HG02571 (cell line): ENCODE results near the gene EYA2.
"Not testable (repeated sequence)": the region's sequence is repeated elsewhere in the genome, so short reads cannot be mapped to it uniquely, and the experiment has no call there.

ENCODE experiments used
- ATAC-seq: cut with Tn5 transposase; IDR thresholded peaks from one replicate; pipeline ENCODE4 v1.9.1; 2021; ENCODE audit warnings: mild to moderate bottlenecking, moderate library complexity; ENCODE audit not compliant: unreplicated experiment

Gene EYA2

DNA sequence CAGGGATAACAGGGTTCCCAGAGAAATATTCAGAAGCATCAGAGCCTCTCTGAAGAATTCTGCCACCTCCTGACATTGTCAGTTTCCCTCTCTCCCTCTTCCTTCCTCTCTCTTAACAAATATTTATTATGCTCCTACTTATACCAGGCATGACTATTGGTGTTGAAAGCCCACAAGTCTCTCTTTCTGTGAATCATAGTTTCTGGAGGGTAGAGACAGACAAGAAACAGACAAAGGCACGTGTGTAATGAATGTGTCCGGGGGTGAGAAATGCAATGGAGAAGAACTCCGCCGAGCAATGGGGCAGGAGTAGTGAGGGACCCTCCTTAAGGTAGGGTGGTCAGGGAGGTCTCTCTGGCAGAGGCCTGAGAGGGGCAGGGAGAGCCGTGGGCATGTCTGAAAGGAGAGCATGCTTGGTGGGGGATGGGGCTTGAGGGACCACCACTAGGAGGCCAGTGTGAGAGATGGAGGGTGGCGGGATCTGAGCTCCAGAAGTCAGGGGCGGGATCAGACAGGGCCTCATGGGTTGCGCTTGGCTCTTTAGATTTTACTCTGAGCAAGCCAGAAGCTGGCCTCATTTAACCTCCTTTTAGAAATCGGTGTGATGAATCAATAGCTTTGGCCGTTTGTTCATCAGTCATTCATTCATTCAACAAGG is 57.3 kb downstream of the EYA2 start:
- ATAC-seq, result no peak

DNA sequence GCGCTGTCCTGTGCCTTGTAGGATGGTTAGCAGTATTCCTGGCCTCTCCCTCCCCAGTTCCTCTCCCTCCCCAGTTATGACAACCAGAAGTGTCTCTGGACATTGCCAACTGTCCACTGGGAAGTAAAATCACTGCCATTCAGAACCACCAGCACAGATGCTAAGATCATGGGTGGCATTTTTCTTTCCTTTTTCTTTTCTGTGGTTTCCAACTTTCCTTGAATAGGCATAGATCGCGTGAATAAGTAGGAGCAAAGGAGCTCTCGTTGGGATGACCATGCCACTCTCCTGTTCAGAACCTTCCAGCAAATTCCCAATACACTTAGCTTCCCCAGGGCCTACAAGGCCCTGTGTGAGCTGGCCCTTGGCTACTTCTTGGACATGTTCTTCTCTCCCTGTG is 59.0 kb downstream of the EYA2 start:
- no peak for ATAC-seq

DNA sequence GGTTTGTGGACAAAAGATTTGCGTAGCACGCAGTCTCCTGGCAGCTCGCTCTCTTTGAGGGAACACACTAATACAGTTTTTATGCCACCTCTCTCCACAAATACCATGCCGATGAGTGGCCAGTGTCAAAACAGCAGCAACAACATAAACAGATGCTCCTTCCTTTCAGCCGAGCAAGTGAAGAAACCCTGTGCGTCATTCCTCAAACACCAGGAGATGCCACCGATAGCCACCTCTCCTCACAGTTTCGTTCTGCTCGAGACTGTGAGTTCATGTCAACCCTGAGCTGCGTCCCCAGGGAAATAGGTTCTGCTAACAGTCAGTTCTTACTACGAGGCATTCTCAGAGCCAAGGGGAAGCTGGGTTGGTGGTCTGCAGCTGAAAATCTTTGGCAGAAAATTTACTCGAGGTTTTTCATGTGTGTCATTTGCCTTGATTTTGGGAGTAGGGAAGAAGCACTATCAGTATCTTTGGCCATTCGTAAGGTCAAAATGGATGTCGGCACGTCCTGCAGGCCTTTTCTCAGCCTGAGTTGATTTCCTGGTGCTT is 59.9 kb downstream of the EYA2 start:
- no peak for ATAC-seq

DNA sequence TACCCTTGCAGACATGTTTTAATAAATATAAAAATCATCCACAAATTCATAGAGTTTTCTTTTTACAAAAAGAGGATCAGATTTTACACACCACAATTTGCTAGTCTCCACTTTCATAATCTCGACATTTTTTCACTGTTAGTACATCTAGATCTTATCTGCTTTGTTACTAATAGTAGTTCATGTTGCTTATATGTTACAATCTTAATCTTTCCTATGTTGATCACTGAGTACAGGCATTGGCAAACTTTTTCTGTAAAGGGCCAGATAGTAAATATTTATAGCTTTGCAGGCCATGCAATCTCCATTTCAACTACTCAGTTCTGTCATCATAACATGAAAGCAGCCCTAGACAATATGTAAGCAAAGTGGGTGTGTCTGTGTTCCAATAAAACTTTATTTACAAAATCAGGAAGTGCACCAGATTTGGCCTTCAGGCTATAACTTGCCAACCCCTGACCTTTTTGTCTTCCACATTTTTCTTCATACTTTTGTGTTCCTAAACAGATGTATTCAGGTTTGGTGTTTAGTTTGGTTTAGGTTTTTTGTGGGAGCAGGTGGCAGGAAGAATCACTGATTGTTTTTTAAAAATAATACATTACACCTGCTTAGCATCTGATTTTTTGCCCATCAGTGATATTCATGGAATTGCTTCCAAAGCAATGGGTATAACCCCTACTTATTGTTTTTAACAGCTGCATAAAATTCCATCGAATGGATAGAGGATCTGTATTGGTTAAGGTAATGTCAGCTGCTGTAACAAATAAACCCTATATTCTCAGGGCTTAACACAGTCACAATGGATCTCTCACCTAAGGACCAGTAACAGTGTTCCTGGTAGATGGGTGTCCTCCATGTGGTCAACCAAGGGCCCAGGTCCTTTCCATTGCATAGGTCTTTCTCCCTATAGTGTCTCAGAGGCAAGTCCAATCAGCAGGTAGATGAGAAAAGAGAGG is 61.2 kb downstream of the EYA2 start:
- ATAC-seq, result no peak

DNA sequence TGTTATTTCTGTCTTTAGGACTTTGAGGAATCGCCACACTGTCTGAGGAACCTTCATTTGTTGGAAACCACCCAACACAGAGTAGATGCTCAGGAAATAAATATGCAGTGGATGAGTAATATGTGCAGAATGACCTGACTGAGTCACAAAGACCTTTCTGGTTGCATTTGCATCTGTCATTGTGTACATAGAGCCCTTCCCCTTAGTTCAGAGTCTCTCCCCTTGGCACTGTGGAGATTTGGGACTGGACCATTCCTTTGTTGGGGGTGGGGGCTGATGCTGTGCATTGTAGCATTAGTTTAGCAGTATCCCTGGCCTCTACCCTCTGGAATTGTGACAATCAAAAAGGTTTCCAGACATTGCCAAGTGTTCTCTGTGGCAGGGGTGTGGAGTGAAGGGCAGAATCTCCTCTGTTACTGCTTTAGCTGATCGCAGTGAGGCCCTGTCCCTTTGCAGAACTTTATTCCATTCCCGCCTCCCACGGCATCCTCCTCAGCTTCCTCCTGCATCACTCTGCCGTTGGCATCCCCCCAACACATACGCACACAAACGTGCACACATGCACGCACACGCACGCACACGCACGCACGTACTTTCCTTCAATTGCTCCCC is 64.5 kb downstream of the EYA2 start:
- ATAC-seq, result no peak

DNA sequence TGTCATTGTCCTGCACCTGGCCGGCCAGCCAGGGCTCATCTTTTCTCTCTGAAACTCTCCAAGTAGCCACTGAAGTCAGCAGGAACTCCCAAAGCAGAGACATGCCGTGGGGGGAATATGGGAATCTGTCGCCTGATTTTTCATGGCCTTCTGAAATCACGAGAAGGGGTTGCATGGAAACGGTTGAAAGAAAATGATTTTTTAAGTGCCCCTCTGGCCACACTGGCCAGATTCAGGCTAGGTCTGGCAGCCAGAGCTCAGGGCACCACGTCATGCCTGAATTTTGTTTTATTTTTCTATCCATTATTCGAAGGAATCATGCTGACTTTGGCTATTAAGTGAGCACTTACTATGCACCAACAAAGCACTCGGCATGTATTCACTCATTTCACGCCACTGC is 65.2 kb downstream of the EYA2 start:
- no peak for ATAC-seq

DNA sequence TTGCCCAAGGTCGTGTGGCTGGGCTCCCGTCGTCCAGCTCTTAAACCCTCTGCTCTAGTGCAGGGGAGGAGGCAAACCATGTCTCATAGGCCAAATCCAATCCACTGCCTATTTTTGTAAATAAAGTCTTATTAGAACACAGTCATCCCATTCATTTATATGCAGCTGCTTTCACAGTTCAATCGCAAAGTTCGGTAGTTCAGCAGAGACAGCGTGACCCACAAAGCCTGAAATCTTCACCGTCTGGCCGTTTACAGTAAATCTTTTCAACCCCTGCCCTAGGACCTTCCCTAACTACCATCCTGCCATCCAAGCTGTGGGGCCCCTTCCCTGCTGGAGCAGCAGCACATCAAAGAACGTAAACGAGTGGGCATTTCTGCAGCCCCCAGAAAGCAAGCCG is 65.9 kb downstream of the EYA2 start:
- no peak for ATAC-seq

DNA sequence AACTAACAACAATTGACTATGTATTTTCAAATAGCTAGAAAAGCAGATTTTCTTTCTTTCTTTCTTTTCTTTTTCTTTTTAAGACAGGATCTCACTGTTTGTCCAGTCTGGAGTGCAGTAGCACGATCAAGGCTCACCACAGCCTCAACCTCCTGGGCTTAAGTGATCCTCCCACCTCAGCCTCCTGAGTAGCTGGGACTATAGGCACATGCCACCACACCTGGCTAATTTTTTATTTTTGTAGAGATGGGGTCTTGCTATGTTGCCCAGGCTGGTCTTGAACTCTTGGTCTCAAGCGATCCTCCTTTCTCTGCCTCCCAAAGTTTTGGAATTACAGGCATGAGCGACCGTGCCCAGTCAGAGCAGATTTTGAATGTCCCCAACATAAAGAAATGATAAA is 67.3 kb downstream of the EYA2 start:
- ATAC-seq, result not testable (repeated sequence)

DNA sequence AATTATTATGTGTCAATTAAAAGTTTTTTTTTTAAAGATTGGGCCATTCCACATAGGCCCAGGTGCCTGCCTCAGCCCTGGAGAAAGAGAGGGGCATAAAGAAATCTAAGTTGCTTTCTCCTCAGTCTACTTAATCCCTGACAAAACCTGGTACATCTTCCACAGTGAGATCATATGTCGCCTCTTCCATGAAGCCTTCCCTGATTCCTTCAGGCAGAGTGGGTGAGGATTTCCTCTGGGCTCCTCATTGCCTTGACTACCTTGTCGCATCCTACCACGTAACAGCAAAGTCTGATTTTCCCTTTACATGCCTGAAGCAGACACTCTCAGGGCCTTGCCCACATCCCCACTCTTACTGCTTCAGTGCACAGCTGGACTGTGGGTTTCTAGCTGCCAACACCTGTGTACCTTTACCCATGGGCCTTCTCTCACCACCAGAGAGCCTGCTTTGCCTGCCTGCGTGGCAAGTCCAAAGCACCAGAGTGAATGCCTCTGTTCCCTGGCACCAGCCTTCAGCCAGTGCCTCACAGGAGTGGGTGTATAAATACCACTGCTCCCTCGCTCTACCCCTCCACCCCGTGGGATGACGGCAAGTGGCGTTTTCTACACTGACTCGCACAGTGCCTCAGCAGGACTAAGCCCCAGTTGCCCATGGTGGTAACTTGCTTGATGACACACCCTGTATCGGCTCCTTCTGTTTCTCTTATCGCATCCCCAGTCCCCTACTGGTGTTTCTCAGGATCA is 68.0 kb downstream of the EYA2 start:
- no peak for ATAC-seq

DNA sequence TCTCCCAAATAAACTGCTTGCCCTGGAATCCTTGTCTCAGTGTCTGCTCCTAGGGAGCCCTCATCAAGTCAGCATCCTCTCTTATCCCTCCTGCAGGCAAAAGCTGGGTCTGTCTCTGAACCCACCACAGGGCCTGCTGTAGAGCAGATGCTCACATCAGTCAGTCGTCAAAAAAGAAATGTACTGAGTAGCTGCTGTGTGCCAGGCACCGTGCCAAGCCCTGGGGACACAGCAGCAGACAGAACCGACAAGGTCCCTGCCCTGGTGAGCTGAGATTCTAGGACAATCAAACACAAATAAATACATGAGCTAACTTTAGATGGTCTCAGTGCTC is 68.5 kb downstream of the EYA2 start:
- ATAC-seq, result no peak

DNA sequence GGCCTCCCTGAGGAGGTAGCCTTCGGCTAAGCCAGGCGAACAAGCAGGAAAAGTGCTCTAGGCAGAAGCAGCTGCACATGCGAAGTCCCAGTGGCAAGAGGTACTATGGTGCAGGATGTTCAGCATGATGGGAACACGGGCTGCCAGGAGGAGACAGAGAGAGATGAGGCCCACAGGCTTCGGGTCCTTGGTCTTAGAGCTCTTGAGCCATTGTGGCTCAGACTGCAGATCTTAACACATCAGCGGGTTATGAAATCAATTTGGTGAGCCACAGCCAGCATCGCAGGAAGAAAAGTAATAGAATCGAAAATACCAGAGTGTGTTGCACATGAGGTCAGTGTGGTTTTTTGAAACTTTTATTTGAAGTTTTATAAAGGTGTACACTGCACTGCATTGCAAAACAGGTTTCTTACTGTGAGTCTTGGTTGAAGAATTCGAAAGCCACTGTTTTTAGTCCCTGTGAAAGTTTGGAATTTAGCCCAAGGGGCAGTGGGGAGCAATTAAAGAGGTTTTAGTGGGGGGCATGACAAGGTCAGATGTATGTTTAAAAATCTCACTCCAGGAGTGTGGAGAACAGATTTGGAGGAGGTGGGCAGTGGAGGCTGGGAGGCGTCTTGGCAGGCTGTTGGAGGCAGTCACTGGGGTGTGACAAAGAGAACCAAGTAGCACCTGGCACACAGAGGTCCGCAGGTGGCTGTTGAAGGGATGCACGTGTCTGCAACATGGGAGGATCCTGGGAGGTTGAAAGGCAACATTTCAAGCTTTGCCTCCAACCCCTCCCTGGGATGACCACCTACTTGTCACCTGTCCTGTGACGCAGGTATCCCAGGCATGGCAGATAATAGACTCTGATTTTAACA is 69.3 kb downstream of the EYA2 start:
- no peak for ATAC-seq

DNA sequence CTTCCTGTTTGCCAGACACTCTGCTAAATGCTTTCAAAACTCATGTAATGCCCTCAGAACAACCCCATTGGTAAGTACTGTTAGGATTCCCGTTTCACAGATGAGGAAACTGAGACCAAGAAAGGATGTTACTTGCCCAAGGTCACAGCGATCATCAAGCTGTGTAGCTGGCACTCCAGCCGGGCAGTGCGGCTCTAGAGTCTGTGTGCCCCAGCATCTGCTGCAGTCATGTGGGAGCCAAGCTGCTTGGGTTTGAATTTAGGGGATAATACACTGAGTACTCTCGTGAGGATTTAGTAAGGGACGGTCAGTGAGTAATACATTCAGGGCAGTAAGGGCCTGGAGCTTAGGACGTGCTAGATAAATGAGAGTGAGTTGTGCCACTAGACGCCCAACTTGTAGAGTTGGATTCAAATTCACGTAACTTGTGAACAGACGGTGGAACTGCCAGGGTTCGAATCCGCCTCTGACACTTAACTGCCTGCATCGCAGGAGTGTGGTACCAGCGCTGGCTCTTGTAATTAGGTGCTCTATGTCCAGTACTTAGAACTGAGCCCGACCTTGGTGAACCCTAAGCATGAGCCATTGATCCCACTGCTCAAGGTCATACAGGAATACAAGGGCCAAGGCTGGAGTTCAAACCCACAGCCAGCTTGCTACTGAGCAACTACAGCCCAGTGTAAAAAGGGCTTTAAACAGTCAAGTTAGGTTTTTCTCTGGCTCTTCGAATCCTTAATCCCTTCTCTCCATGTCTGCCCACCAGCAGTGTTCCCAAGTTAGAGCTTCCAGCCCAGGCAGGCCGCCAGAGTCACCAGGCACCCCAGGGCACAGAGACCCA is 70.2 kb downstream of the EYA2 start:
- no peak for ATAC-seq

DNA sequence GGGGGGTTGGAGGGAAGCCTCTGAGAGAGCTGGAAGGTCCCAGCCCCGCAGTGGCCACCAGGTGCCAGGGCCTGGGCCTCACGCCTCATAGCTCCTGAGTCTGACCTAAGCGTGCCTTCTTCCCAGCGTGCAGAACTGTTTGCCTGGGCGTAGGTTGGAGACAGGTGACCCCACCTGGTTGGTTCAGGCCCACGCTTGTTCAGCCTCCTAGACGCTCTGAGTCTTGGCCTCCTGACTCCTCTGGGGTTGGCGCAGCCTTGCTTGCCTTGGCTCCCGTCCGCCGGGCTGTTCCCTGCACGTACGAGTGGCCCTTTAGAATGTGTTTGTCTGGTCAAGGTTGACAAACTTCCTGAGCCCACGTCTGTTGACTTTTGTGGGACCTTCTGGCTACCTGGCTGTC is 70.8 kb downstream of the EYA2 start:
- no peak for ATAC-seq

DNA sequence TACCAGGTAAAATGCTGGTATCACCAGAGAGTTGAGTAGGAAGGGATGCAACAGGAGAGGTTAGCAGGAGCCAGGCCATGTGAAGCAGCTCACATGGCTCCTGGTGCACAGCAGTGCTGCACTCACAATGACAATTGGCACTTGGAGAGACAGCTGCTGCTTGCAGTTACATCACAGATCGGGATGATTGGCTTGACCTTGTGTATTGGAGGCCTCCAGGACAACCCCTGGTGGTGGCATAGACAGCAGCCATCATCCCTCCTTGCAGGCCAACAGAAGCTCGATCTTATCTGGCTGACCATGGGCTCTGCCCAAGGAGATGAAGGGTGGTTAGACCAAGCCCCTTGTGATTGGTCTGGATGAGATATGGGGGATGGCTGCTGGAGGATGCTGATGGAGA is 73.0 kb downstream of the EYA2 start:
- no peak for ATAC-seq

DNA sequence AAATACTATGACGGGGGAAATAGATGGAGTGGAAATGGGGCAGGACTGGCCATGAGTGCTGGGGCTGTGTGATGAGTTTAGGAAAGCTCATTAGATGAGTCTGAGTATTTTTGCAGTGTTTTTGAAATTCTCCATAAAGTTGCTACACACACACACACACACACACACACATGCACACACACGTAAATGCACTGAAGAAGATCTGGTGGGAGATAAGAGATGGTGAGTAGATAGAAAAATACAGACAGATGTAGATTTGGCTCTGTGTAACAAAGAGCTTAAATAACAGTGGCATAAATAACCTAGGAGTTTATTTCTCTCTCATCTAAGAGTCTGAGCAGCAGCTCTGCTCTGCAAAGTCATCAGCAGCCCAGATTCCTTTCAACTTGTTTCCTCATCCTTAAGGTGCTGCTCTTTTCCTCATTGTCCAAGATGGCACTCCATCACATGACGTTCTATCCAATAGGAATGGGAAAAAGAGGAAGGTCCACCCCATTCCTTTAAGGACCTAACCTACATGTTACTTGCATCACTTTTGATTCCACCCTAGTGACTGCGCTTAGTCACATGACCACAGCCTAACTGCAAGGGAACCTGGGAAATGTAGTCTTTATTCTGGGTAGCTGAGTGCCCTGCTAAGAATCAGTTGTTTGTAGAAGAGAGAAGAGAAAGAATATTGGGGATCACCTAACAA is 76.4 kb downstream of the EYA2 start:
- no peak for ATAC-seq

DNA sequence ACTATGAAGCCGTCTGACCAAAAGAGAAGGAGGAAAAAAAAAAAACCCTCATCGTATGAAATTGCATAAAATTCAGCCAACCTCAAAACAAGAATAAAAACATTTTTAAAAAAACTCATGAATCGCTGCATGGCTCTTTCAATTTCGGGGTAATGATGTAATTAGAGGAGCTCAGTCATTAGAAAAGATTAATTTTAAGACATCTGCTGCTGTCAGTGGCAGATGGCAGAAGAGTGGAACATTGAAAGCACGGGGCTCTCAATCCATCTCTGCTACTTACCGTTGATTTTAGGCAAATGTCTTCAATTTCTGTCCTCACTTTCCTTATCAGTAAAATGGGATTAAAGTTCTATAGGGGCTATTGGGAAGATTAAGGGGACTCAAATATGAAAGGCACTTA is 79.1 kb downstream of the EYA2 start:
- no peak for ATAC-seq

DNA sequence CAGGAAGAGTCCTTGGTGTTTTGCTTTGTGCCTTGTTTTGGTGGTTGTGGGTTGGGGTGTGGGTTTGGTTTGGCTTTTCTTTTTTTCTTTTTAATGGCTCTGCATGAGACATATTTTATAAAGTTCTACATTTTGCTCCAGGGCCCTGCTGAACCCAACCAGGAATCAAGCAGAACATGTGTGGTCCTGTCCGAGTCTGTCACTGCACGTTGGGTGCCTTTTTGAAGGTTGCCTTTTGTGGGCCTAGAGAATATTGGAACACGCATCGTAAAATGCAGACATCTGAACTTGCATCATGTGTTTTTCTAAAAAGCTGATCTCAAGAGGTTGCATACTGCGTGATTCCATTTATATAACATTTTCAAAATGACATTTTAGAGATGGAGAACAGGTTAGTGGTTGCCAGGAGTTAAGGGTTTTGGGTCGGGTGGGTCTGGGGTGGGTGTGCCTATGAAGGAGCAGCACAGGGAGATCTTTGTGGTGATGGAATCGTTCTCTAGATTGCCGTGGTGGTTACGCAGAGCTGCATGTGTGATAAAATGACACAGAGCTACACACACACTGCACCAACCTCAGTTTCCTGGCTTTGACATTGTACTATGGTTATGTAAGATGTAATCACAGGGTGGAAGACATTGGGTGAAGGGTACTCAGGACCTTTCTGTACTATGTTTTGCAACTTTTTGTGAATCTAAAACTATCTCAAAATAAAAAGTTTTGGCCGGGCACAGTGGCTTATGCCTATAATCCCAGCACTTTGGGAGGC is 80.2 kb downstream of the EYA2 start:
- no peak for ATAC-seq

DNA sequence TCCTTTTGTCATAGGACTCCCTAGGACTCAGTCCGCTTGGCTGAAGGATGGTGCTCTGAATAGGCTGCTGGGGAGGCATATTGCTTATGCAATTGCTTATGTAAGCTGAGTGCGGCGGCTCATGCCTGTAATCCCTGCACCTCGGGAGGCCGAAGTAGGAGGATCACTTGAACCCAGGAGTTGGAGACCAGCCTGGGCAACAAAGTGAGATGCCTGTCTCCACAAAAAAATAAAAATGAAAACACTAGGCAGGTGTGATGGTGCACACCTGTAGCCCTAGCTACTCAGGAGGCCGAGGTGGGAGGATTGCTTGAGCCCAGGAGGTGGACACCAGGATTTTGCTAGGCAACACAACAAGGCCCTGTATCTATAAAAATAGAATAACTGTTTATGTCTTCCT is 81.3 kb downstream of the EYA2 start:
- no peak for ATAC-seq
